HT1080 (cell line): ENCODE measurements around the gene ABCA13. TPM values are rescaled to one million over a fixed set of nuclear protein-coding genes. Genes with fewer than 3 reads are reported as not detected.

ENCODE experiments used
- DNase-seq: peaks from one replicate; pipeline ENCODE4 v3.0.0-alpha.2; 2015; ENCODE audit warnings: low read depth
- total RNA-seq: library from RNA; depleted of rRNA; stranded (reverse); fragments of >200 nt; shearing (Covaris generic); gene quantifications from 2 replicates; pipeline ENCODE4 v1.2.3, GENCODE V29; 2014

The ABCA13 gene
- total RNA-seq, 1 experiment from 2014 or later = 1.7 TPM

DNA sequence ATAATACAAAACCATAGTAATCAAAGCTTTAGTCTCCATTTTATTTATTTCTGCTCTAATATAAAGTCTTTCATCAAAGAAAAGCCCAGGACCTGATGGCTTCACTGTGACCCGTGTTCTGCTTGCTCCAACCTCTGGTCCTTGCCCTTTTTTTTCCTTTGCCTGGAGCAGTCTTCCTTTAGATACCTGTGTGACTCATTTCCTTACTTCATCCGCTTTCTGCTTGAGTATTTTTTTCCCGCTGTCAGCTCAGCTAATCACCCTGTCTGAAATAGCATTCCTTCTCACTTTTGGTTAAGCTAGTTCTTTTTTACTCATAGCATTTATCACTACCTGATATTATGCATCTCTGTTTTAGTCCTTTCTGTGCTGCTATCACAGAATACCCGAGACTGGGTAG, 194.8 kb downstream of the ABCA13 start:
- peak; percentile 44 for DNase-seq

DNA sequence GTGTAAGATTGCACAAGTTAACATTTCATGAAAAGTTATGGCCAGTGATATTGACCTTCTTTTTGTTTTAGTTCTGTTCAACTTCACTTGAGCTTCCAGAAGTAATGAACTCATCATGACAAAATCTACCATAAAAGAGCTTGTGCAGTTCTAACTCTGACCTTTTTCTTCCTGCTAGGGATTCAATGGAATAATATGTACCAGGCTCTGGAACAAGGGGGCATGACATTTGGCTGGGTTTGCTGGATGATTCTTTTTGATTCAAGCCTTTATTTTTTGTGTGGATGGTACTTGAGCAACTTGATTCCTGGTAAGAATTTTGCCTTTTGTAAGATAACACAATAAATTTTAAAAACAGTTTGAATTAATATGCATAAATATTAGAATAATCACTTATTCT, 205.0 kb downstream of the ABCA13 start:
- DNase-seq = no peak

DNA sequence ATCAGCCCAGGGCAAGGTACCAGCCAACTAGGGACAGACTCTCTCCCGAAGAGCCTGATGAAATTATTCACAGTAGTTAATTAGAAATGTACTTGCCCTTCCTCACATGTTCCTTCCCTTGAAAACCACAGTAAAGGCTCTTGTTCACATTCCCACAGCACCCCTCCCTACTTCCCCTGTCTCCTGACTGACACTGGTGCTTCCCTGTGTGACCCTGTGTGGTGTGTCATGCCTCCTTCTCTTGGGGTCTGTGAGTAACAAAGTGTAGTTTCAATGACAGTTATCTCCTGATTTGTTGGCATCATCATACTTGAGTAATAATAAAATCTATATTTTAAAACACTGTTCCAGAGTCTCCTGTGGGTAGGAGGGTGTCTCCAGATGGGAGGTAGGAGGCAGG, 209.7 kb downstream of the ABCA13 start:
- no peak for DNase-seq

DNA sequence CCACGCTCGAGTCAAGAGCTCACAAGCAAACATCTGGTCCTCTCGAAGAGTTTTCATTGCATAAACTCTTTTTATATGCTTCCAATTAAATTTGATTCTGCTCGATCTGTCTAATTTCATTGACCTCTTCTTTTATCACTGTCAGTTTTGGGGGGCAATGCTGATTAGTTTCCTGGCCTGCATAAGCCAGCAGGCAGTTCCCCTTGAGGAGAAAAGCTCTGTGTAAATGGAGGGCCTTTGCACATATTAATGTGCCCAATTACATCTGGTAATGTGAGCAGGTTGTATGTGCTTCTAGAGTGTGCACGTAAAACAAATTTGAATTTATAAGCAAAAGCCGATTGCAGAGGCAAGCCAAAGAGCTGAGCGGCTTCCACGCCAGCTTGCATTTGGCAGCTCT, 210.3 kb downstream of the ABCA13 start:
- DNase-seq = no peak

DNA sequence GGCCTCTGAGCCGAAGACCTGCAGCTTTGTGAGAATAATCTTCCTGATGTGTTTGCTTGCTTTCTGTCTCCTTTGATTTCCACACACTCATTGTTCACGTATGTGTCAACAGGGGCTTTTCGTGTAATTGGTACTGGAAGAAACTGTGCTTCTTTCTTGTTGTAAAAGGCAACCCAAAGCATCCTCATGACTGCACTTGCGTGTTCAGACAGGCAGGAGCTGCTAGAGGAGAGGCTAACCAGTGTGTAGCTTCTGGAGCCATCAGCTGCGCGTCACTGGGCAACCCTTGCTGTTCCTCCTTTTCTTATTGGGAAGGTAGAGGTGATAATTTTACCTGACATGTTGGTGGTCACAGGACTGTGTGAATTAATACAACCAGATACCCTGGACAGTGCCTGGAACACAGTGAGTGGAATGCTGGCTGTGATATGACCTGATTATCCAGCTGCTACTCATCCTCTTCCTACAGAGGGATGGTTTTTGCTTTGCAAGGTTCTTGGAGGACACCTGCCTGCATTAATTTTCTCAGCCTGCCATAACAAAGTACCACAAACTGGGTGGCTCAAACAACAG, 213.0 kb downstream of the ABCA13 start:
- no peak for DNase-seq

DNA sequence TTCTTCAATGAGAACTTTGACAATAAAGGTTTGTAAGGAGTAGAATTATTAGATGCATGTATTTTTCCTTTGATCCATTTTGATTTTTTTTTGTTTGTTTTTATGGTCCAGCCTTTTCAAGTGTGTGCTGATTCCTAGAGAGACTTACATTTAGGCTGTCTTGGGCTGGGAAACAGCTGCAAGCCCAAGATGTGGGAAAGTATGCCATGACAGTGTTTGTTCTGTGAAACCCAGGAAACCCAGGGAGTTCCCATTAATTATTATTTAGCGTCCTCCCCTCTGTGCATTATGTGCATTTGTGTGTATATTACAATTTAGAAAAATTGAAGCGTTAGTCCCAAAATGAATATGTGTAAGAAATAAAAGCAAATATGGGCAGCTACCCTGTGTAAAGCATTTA, 216.7 kb downstream of the ABCA13 start:
- DNase-seq = no peak

DNA sequence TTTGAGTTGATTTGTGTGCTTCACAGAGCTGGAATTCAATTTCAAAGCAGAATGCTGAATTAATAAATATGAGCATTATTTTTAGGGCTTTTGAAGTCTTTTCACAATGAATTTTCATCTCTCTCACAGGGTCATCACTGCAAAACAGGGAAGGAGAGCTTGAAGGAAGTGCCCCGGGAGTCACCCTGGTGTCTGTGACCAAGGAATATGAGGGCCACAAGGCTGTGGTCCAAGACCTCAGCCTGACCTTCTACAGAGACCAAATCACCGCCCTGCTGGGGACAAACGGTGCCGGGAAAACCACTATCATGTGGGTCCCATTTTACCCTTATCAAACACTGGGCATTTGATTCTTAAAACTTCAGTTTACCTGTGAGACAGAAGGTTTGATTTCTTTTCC, 217.7 kb downstream of the ABCA13 start:
- DNase-seq = no peak

DNA sequence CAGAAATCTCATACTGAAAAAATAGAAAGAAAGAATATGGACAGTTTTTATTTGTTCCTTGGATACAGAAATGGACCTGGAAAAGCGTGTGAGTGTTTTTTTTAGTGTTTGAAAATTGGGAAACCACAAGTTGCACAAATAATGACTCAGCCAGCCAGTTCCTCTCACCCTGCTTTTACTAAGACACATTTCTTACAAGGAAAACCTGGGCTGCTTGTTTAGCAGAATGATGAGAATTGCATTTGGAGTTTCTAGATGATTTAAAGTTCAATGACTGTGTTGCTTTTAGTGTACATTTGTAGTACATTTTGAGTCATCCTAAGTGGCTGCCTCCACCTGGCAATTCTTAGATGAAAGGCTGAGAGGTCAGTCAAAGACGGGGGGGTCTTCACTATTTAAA, 218.7 kb downstream of the ABCA13 start:
- peak; percentile 78 for DNase-seq

DNA sequence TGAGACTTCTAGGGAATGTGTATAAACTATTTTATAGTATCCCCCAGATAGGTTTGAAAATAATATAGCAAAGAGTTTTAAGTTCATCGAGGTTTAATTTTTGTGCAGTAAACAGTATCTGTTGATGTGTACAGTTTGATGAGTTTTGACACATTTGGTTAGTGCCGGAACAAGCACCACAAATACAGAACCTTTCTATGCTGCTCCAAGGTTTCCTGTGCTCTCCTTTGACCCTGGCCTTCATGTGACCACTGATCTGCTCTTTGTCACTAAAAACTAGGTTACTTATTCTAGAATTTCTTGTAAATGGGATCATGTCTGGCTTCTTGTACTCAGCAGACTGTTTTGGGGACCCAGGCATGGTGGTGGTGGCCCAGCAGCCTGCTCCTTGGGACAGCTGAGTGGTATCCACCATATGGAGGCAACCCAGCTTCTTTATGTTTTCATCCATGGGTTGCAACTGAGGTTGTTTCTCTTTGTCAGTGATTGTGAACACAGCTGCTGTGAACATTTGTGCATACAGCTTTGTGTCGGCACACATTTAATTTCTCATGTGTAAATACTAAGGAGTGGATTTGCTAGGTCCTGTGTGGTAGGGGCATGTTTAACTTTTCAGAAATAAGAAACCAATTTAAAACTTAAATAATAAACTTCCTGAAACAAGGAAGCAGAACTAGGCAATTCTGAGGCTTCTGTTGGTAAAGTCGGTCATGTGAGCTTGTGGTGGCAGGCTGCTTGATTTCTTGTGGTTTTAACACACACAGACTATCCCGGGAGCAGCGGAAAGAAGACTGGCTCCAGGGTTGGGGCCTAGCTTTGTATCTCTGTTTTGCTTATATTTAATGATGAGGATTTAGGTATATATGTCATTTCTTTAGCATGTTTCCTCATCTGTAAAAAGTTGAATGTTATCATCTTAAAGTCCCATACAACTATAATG, 219.4 kb downstream of the ABCA13 start:
- peak; percentile 13 for DNase-seq

- no peak for DNase-seq
Observed at GRCh38 chr7:48398191-48398590, 226.9 kb downstream of the ABCA13 start.

DNA sequence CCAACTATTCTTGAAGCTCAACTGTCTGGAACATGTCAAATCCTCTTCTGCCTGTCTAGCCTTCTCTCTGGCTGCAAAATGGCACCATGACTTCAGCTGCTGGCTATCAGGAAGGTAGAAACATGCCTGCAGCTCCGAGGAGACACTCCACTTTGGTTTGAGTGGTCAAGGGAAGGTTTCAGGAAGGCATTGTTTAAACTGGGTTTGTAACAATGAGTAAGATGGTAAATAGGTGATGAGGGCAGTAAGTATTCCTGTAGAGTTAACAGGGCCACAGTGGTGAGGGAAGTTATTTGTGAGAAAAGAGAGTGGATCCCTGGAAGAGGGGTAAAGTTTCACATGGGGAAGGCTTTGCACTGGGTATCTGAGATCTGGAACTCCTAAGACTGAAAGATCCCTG, 231.5 kb downstream of the ABCA13 start:
- DNase-seq = no peak

GRCh38 chr7:48408731-48409130, 237.5 kb downstream of the ABCA13 start:
- DNase-seq = no peak

GRCh38 chr7:48411619-48412018, 240.4 kb downstream of the ABCA13 start:
- DNase-seq = peak; percentile 38

GRCh38 chr7:48414011-48414732, 242.9 kb downstream of the ABCA13 start:
- no peak for DNase-seq

GRCh38 chr7:48416327-48416908, 245.2 kb downstream of the ABCA13 start:
- no peak for DNase-seq

GRCh38 chr7:48419401-48419800, 248.1 kb downstream of the ABCA13 start:
- no peak for DNase-seq

DNA sequence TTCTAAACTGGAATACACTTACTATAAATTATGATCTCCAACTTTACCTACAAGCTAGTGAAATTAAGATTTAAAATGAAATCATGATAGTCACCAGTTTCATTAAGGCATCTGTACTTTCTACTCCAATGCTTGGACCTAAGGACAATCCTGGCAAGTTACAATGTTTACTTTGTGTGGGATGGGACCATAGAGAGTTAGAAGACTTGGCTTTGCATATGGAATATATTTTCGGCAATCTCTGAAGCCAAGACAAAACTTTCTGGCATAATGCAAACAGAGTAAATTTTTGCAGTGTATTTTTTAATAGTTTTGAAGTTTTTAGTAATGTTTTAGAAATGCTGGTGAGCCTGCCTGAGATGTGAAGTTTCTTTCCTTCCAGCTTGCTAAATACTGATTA, 248.9 kb downstream of the ABCA13 start:
- DNase-seq = no peak

DNA sequence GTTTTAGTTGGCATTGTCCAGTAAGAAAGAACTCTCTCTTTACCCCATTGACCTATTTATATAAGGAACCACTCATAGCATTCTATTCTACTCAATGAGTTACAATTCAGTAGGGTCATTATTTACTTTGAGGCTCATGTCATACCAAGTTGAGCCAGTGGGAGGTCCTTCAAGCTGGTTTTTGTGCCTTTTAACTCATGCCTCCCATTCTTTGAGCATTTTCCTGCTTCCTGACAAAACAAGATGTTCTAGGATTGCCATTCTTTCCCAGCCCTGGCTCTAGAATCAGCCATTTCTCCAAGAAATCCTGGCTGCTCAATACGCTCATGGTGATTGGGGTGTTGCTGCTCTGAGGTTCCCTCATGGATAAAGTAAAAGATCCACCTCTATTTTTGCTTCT, 250.1 kb downstream of the ABCA13 start:
- DNase-seq = no peak

- peak; percentile 25 for DNase-seq
Observed at GRCh38 chr7:48424731-48425130, 253.5 kb downstream of the ABCA13 start.

GRCh38 chr7:48426331-48426965, 255.2 kb downstream of the ABCA13 start:
- DNase-seq = no peak

DNA sequence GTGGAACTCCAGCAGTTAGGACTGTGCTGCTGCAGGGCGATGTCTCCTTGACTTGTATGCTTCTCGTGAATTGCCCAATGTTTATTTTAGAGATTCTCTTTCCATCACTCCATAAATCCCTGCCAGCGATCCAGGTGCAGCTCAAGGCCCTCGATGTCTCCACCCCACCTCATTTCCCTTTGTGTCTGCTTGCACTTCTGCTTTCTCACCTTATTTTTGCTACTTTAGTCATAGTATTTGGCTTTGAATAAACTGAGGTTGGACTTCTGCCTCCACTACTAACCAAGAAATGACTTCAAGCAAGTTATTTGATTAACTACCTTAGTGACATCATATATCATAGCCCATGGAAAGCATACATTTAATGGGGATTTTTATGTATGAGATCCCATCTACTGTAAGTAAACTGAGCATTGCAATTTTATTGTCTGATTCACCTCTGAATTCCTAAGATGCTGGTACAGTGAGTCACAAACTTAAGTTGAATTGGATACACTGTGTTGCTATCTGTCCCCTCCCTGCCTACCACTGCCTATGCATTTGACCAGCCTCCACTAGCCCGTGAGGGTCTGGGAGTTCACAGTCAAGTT, 255.8 kb downstream of the ABCA13 start:
- DNase-seq = peak; percentile 90
